Stimulated activated naive CD4-positive, alpha-beta T cell (primary cell): Measurements from ENCODE around the gene ARHGEF26.

Experiments
- DNase-seq, 6 experiments: peaks; one replicate each; lab custom pipeline; 2025; lab: John Stamatoyannopoulos, UW

Gene ARHGEF26

GRCh38 chr3:154209499-154209898 lies 88.3 kb downstream of the ARHGEF26 start:
- no peak for DNase-seq

GRCh38 chr3:154210986-154211385 lies 89.8 kb downstream of the ARHGEF26 start:
- DNase-seq, result no peak

- DNase-seq, result no peak
Measured at GRCh38 chr3:154214306-154214705, 93.1 kb downstream of the ARHGEF26 start.

GRCh38 chr3:154217671-154218070 lies 96.5 kb downstream of the ARHGEF26 start:
- DNase-seq, result no peak

- no peak for DNase-seq
Measured at GRCh38 chr3:154218728-154219127, 97.5 kb downstream of the ARHGEF26 start.

- no peak for DNase-seq
Measured at GRCh38 chr3:154220462-154220861, 99.3 kb downstream of the ARHGEF26 start.

GRCh38 chr3:154223519-154223918 lies 102.3 kb downstream of the ARHGEF26 start:
- DNase-seq, result no peak

DNA sequence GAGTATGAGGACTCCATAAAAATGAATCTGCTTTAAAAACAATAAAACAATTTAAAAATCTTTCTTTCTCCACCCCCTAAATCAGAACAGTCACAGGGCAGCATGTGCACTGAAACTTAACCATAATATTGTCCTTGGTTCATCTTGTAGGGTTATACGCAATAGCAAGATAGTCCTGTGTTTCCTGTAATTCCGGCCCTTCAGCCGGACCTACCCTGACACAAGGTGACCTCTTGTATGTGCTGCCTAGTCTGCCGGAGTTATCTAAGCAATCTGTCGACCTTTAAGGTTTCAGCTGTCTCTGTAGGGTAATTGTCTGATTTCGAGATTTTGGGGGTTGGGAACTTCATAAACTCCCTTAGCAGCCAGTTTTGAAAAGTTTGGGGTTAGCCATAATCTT lies 103.2 kb downstream of the ARHGEF26 start:
- no peak for DNase-seq

DNA sequence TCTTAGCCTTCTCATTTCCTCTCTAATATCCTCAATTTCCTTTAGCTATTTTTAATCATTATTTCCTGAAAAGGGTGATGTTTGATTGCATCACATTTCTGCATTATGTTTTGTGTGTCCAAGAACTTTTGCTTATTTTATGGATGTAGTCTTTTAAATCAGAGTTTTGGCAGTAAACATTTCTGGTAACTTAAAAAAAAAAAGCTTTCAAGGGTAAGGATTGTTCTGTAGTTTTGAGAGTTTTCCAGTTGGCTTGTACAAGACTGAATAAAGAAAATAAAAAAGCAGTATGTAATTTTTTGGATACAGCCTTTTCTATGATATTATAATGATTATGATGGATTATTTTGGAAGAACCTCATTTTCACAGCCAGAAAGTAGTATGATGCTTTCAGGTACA lies 103.7 kb downstream of the ARHGEF26 start:
- DNase-seq, result no peak

- no peak for DNase-seq
Measured at GRCh38 chr3:154225536-154225935, 104.3 kb downstream of the ARHGEF26 start.

DNA sequence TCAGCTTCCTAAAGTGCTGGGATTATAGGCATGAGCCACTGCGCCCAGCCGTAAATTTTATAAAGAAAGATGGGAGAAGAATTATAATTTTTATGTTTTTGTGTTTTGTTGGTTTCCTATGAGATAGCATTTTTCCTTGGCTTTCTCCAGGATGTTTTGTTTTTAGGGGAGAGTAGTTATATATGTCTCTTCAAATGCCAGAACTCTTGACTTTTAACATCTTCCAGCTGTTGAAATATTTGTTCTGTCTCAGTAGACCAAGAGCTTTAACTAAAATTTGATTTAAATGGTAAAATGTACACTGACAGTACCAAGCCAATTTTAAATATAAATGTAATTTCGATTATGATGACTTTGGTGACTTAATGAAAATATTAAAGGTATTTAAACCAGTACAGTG lies 106.3 kb downstream of the ARHGEF26 start:
- no peak for DNase-seq

DNA sequence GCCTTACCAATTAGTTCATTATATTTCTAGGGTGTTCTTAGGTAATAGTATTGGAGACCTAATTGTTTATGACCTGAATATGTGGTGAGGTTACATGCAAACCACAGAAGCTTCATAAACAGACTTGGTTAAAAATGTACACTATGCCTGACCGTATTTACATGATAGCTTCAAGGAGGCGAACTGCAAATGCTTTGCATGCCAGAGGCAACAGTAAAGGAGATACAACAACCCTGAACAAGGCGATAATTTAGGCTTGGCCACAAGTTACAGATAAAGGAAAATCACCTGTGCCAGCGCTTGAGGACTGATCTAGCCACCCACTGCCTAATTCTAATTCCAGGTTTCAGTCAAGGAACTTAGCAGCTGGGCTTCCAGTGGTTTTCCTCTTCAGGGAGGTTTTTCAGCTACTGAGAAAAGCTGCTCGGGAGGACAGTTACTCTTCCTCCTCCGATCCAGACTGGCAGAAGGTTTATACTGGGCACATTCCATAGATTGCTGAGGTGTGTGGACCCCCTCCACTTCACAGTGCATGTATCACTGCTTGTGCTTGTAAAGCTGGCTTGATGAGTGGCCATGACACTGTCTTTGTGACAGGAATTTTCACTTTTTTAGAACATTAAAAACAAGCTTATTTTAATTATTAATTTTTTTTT lies 107.5 kb downstream of the ARHGEF26 start:
- no peak for DNase-seq

DNA sequence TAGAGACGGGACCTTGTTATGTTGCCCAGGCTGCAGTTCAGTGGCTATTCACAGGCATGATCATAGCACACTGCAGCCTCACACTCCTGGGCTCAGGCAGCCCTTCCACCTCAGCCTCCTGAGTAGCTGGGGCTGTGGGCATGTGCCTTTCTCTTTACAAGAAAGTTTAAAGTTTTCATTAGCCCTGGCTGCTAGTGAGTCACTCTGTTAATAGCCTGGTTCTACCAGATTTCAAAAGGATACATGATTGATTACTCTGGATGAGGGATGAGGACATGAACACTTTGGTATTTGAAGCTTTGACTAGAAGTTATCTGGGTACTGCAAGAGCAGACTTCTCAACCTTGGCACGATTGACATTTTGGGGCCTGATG lies 108.0 kb downstream of the ARHGEF26 start:
- no peak for DNase-seq

DNA sequence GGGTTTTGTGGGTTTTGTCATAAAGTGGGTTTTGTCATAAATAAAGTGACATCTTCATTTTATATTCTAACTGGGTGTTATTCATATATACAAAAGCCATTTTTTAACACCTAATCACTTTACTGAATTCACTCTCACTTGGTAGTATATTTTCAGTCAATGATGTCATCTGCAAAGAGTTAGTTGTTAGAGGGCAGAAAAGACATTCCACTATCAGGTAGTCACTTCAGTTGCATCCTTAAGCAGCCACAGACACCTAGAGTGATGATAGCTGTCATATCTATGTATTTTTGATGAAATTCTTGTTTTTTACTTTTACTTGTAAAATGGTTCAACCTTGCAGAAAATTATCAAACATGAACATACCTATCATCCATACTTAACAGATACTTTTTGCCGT lies 114.1 kb downstream of the ARHGEF26 start:
- DNase-seq, result no peak

DNA sequence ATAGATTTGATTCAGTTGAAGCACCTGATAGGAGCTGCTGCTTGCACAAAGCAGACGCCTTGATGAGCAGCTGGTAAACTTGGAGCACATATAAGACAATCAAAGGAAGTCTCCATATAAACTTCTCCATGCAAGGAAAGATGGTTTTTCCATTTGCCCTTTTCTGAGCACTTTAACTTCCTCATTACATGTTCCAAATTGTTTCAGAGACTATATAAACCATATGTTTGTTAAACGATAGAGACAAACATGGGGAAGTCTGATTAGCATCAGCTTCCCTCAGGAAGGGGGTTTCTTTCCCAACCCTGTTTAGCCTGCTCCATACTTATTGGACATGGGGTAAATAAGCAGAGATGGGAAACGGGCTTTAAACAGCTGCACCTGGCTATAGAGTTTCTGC lies 115.1 kb downstream of the ARHGEF26 start:
- DNase-seq, result no peak

GRCh38 chr3:154240235-154240634 lies 119.0 kb downstream of the ARHGEF26 start:
- no peak for DNase-seq

- DNase-seq, result no peak
Measured at GRCh38 chr3:154241496-154241895, 120.3 kb downstream of the ARHGEF26 start.

- no peak for DNase-seq
Measured at GRCh38 chr3:154242766-154243165, 121.6 kb downstream of the ARHGEF26 start.

GRCh38 chr3:154243353-154243752 lies 122.2 kb downstream of the ARHGEF26 start:
- no peak for DNase-seq

GRCh38 chr3:154244644-154245043 lies 123.5 kb downstream of the ARHGEF26 start:
- DNase-seq, result no peak

- DNase-seq, result no peak
Measured at GRCh38 chr3:154247806-154248415, 126.7 kb downstream of the ARHGEF26 start.

DNA sequence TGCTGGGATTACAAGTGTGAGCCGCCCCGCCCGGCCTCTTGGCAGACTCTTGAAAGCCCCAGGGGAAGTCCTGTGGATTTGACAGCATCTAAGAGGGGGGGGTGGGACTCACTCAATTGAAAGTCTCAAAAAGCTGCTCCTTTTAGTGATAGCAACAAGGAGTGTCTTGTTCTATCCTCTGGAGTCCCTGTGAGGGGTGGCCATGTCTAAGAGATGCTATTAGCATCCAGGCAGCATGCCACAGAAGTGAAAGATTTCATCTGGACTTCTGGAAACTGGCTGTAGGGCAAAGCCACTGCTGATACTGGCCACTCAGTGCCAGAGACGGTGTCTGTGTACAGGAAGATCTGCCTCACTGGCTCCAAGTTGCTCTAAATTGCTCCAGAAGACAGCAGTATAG lies 129.1 kb downstream of the ARHGEF26 start:
- no peak for DNase-seq

DNA sequence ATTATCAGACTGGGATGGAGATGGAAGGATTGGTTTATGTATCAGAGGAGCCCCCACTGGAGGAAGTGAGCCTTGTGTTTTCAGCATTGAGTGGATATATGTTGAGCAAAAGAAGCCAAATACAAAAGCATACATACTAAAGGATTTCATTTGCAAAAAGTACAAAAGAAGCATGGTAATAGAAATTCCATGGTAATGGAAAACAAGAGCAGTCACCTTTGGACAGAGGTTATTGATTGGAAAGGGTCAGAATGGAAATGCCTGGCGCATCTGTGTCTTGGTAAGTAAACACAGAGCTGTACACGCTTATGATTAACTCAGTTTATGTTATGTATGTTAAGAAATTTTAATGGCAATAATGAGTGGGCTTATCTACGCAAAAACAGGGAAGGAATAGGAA lies 130.4 kb downstream of the ARHGEF26 start:
- DNase-seq, result no peak
